Kidney epithelial cell (primary cell): ENCODE measurements around the gene ANKFN1. TPM values are rescaled to one million over a fixed set of nuclear protein-coding genes. Genes with fewer than 3 reads are reported as not detected.

Source experiments
- DNase-seq: peaks from one replicate; pipeline ENCODE4 v3.0.0-alpha.2; 2010; ENCODE audit warnings: low read depth
- H3K27me3 ChIP-seq: 2 replicates; pipeline ENCODE4 v1.6.0; 2011; ENCODE audit warnings: low read length; ENCODE audit not compliant: control insufficient read depth, insufficient read depth
- H3K36me3 ChIP-seq: 2 replicates; pipeline ENCODE4 v1.5.1; 2011; ENCODE audit warnings: low read length; ENCODE audit not compliant: control insufficient read depth, insufficient read depth
- H3K4me3 ChIP-seq: 2 replicates; pipeline ENCODE4 v1.5.1; 2011; ENCODE audit warnings: low read depth, mild to moderate bottlenecking, control low read depth, low read length
- total RNA-seq: library from RNA; depleted of rRNA; stranded (reverse); fragments of >200 nt; gene quantifications from 2 replicates; pipeline ENCODE4 v1.2.3, GENCODE V29; 2015
- TF ChIP-seq, protein P1 (sequence below): IDR thresholded peaks from 2 replicates; pipeline ENCODE4 v1.5.1; 2011; ENCODE audit warnings: mild to moderate bottlenecking, moderate library complexity, low read length, control low read depth, inconsistent platforms; ENCODE audit not compliant: insufficient read depth, poor library complexity, severe bottlenecking

ANKFN1 gene
- total RNA-seq, 1 donor from 2014 or later, result not detected

DNA sequence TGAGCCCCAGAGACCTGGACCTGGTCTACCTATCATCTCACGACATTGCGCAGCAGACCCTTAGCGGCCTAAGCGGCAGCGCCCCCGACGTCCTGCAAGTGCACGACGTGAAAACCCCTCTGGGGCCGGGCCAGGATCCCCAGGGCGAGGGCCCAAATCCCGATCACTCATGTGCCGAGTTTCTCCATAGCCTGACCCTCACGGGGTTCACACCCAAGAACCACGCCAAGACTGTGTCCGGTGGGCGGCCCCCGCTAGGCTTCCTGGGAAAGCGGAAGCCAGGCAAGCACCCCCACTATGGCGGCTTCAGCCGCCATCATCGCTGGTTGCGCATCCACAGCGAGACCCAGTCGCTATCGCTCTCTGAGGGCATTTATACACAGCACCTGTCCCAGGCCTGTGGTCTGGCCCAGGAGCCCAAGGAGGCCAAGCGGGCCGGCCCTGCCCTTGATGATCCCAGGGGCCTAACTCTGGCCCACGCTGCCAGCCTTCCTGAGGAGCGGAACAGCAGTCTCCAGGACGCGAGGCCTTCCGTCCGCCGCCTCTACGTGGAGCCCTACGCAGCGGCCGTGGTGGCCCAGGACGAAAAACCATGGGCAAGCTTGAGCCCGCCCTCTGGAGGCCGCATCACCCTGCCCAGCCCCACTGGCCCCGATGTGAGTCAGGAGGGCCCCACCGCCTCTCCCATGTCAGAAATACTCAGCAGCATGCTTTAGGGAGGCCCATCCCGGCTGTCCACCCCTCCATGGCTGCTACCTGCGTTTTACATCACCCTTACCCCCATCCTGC is 357.5 kb downstream of the ANKFN1 start:
- no peaks in the 10 kb centered on the region for H3K36me3 ChIP-seq
- H3K27me3 ChIP-seq, result no peaks in the 10 kb centered on the region
- no peak overlapping the region for H3K4me3 ChIP-seq
- DNase-seq, result no peak
- TF ChIP-seq, protein P1, sequence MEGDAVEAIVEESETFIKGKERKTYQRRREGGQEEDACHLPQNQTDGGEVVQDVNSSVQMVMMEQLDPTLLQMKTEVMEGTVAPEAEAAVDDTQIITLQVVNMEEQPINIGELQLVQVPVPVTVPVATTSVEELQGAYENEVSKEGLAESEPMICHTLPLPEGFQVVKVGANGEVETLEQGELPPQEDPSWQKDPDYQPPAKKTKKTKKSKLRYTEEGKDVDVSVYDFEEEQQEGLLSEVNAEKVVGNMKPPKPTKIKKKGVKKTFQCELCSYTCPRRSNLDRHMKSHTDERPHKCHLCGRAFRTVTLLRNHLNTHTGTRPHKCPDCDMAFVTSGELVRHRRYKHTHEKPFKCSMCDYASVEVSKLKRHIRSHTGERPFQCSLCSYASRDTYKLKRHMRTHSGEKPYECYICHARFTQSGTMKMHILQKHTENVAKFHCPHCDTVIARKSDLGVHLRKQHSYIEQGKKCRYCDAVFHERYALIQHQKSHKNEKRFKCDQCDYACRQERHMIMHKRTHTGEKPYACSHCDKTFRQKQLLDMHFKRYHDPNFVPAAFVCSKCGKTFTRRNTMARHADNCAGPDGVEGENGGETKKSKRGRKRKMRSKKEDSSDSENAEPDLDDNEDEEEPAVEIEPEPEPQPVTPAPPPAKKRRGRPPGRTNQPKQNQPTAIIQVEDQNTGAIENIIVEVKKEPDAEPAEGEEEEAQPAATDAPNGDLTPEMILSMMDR, result no peak

DNA sequence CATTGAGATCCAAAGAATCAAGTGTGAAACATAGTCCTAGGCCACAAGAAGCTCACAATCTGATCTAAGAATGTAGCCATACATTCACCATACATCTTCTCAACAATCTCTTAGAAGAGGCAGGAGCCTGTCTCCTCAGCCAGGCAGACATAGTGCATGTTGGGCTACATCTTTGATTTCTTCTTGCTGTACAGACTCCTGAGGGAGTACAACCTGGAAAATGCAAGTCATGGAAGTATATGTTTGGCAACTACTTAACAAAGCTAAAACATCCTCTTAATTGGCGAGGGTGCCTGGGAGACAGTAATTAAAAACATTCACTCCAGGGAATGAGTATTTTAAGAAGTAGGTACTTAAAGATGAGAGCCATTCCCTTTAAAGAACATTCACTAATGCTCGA is 361.0 kb downstream of the ANKFN1 start:
- Histone ChIP-seq H3K36me3 (no peaks in the 10 kb centered on the region), H3K27me3 (no peaks in the 10 kb centered on the region), H3K4me3 (no peak overlapping the region)
- DNase-seq, result no peak
- TF ChIP-seq, protein P1, result no peak

DNA sequence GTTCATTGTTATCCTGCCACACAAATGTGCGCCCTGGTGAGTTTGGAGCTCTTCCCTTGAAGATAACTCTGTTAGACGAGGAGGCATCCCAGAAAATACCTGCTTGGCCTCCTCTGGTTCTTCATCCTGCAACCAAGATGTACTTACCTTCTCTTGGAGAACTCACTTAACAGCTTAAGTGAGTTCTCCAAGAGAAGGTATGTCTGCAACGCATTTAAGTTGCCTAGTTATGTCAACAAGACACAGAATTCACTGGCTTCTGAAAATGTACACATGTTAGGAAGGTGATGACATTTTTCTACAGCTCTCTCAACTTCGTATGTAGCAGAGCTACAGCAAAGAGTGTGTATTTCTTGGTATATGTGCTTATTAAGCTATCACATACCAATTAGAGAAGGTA is 361.6 kb downstream of the ANKFN1 start:
- TF ChIP-seq, protein P1, result no peak
- no peaks in the 10 kb centered on the region for H3K27me3 ChIP-seq
- H3K4me3 ChIP-seq, result no peak overlapping the region
- no peak for DNase-seq
- H3K36me3 ChIP-seq, result no peaks in the 10 kb centered on the region

DNA sequence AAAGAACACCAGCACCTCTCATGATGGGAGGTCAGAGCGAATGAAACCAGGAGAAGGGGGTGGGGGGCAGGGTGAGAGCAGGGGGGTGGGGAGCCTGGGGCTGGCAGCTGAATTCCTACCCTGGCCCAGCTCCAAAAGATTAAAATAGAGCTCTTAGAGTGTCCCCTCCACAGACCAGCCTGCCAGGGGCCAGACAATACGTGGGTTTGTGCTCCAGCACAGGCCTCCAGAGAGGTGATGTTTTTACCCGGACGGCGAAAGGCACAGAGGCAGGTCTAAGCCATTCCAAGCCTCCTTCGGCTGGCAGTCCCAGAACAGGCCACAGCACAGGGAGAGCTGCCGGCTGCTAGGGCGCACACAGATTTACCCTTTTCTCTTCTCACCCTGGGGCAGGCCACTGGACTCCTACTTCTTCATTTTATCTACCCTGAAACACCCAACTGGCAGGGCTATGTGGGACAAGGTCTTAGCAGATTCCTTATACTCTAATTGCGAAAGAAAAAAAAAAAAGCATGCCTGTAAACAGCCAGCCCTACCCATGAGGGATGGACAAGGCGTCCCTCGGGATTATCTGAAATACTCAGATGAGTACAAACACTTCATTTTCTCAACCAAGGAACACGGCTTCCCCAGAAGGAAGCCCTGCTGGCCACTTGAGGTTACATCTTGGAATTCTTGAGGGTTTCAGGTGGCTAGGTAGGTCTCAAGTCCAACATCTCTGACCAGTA is 368.3 kb downstream of the ANKFN1 start:
- TF ChIP-seq, protein P1, result no peak
- Histone ChIP-seq H3K4me3 (no peak overlapping the region), H3K27me3 (no peaks in the 10 kb centered on the region), H3K36me3 (no peaks in the 10 kb centered on the region)
- no peak for DNase-seq

DNA sequence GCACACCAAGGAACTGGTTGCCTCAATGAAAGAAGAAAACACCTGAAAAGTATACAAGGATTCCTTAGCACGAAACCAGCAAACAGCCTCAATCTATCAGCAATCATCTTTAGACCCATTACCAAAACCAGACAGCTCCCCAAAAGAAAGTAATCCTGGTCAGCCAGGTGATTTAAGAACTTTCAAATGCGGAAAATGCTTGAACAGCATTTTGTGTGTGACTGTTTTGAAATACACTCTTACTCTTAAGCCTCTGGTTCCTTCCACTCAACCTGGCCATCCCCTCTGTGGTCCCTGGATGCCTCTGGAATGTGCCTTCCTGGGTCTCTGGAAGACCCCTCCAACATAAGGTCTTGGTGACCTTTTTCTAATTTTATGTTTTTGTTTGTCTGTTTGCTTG is 369.8 kb downstream of the ANKFN1 start:
- Histone ChIP-seq H3K27me3 (no peaks in the 10 kb centered on the region), H3K4me3 (no peak overlapping the region), H3K36me3 (no peaks in the 10 kb centered on the region)
- DNase-seq, result no peak
- TF ChIP-seq, protein P1, result no peak
